ENCODE measurements around the gene AUH. TPM values are rescaled to one million over a fixed set of nuclear protein-coding genes. Genes with fewer than 3 reads are reported as not detected.

The AUH gene
- total RNA-seq, 1 donor from 2014 or later: 8.8 TPM

DNA sequence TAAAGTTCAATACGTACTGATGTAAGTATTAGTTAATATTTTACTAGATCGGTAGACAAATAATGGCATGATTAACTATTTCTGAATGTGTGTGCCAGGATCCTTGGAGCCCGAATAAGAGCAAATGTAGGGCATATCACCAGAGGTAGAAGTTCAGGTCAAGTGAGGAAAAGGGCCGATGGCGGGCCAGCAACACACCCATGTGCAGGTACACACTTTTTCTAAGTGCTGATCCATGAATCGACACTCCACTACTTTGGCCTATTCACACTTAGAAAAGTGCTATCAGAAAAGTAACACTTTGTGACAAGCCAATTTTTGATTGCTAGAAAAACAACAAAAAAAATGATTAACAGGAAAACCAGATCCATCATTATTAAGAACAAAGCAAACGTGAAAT is 150.3 kb downstream of the AUH start:
- H3K9me3 Mint-ChIP-seq (ENCODE audit: low read depth): no peaks in the 10 kb centered on the region
- TF ChIP-seq, protein P1, sequence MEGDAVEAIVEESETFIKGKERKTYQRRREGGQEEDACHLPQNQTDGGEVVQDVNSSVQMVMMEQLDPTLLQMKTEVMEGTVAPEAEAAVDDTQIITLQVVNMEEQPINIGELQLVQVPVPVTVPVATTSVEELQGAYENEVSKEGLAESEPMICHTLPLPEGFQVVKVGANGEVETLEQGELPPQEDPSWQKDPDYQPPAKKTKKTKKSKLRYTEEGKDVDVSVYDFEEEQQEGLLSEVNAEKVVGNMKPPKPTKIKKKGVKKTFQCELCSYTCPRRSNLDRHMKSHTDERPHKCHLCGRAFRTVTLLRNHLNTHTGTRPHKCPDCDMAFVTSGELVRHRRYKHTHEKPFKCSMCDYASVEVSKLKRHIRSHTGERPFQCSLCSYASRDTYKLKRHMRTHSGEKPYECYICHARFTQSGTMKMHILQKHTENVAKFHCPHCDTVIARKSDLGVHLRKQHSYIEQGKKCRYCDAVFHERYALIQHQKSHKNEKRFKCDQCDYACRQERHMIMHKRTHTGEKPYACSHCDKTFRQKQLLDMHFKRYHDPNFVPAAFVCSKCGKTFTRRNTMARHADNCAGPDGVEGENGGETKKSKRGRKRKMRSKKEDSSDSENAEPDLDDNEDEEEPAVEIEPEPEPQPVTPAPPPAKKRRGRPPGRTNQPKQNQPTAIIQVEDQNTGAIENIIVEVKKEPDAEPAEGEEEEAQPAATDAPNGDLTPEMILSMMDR (IDR thresholded peaks at IDR 0.05): no peak
- H3K4me1 Mint-ChIP-seq (ENCODE audit: low read depth): peaks cover 20% of the 10 kb centered on the region
- H3K27ac Mint-ChIP-seq (ENCODE audit: unreplicated experiment): no peak overlapping the region
- H3K27me3 Mint-ChIP-seq (ENCODE audit: low read depth): no peaks in the 10 kb centered on the region
- H3K36me3 Mint-ChIP-seq (ENCODE audit: low read depth): no peaks in the 10 kb centered on the region
- no peak for DNase-seq (ENCODE audit: low spot score)
- H3K4me3 Mint-ChIP-seq (ENCODE audit: unreplicated experiment): no peak overlapping the region

DNA sequence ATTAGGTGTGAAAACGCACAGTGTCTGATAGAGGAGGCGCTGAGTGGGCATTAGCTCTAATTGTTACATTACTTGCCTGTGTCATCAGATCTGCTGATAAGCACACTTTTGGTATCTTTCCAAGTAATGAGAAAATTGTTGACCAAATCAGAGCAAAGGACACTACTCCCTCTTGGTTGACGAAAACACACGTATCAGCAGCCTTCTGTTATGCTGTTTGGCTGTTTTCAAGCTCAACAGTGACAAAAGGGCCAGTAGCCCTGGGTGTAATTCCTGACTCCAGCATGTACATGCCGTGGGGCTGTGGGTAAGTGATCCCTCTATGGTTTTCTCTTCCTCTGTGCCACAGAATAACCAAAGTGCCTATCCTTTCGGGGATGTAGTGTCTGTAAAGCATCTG is 151.4 kb downstream of the AUH start:
- TF ChIP-seq, protein P1 (IDR thresholded peaks at IDR 0.05): no peak
- no peaks in the 10 kb centered on the region for H3K27me3 Mint-ChIP-seq (ENCODE audit: low read depth)
- H3K36me3 Mint-ChIP-seq (ENCODE audit: low read depth): no peaks in the 10 kb centered on the region
- DNase-seq (ENCODE audit: low spot score): no peak
- H3K27ac Mint-ChIP-seq (ENCODE audit: unreplicated experiment): no peak overlapping the region
- H3K4me1 Mint-ChIP-seq (ENCODE audit: low read depth): peaks cover 20% of the 10 kb centered on the region
- no peak overlapping the region for H3K4me3 Mint-ChIP-seq (ENCODE audit: unreplicated experiment)
- peaks cover 3% of the 10 kb centered on the region for H3K9me3 Mint-ChIP-seq (ENCODE audit: low read depth)

DNA sequence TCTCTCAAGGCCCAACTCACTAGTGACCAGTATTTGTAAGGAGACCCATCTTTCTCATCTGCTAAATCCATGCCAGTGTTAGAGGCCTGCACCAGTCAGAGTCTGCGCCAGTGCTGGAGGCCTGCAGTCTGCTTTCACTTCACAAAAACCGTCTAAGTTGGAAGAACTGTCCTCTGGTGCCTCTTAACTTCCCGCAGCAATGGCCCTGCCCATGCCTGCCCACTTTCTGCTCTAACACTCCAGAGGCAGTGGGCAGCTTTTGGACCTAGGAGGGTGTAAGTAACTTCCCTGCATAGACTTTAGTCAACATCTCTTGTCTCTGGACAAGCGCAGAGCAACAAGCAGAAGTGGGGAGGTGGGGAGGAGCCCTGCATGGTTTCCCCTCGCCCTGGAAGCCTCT is 152.9 kb downstream of the AUH start:
- Mint-ChIP-seq H3K27ac (ENCODE audit: unreplicated experiment) (no peak overlapping the region), H3K4me1 (ENCODE audit: low read depth) (peaks cover 14% of the 10 kb centered on the region), H3K36me3 (ENCODE audit: low read depth) (no peaks in the 10 kb centered on the region), H3K27me3 (ENCODE audit: low read depth) (no peaks in the 10 kb centered on the region), H3K4me3 (ENCODE audit: unreplicated experiment) (no peak overlapping the region), H3K9me3 (ENCODE audit: low read depth) (peaks cover 3% of the 10 kb centered on the region)
- TF ChIP-seq, protein P1 (IDR thresholded peaks at IDR 0.05): no peak
- DNase-seq (ENCODE audit: low spot score): no peak

DNA sequence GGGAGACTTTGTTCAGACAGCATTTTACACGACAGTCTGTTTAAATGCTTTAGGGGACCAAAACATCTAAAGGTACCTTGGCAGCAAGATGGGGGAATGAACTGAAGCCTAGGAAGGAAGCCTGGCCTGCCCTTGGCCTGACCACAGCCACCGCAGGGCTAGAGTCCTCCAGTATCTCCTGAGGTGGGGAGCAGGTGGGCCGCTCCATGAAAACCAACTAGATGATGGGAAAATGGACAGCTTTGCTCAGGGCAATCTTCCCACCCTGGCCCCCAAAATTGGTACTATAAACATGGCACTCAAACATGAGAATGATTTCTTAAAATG is 153.3 kb downstream of the AUH start:
- Mint-ChIP-seq H3K4me3 (ENCODE audit: unreplicated experiment) (no peak overlapping the region), H3K27ac (ENCODE audit: unreplicated experiment) (peak overlapping the region; percentile 63)
- TF ChIP-seq, protein P1 (IDR thresholded peaks at IDR 0.05): no peak

DNA sequence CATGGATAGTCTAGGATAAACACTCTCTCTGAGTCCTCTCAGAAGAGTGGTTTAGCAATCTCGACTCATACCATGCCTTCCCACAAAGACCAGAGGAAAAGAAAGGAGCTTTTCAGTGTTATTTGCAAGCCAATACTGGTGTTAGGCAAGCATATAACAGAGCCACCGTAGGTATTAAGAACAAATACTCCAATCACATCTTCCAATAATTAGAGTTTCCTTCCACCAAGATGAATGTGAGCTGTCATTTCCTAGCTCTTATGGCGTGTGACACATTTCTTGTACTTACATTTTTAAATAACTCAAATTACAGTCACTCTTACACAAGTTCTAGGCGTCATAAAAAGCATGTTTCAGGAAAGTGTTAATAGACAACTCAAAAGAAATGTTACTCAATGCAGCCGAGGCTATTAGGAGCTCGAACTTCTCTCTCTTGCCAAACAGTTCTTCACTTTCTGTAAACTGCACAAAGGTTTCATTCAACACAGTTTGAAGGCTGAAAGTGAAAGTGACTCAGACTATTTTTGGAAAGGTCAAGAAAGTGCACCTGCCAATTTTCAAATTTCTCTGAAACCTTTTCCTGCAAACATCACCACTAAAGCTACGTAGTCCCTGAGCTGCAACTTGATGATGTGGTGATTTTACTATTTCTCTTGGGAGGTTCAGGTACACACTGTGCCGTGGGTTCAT is 153.8 kb downstream of the AUH start:
- Mint-ChIP-seq H3K9me3 (ENCODE audit: low read depth) (peaks cover 8% of the 10 kb centered on the region), H3K27me3 (ENCODE audit: low read depth) (no peaks in the 10 kb centered on the region), H3K4me1 (ENCODE audit: low read depth) (peaks cover 14% of the 10 kb centered on the region), H3K27ac (ENCODE audit: unreplicated experiment) (peak overlapping the region; percentile 63), H3K4me3 (ENCODE audit: unreplicated experiment) (peak overlapping the region; percentile 23), H3K36me3 (ENCODE audit: low read depth) (no peaks in the 10 kb centered on the region)
- TF ChIP-seq, protein P1 (IDR thresholded peaks at IDR 0.05): no peak
- no peak for DNase-seq (ENCODE audit: low spot score)

More for the DNA sequence above, 153.3 kb downstream of the AUH start:
- H3K36me3 Mint-ChIP-seq (ENCODE audit: low read depth): no peaks in the 10 kb centered on the region
- no peak for DNase-seq (ENCODE audit: low spot score)
- H3K4me1 Mint-ChIP-seq (ENCODE audit: low read depth): peaks cover 14% of the 10 kb centered on the region
- H3K27me3 Mint-ChIP-seq (ENCODE audit: low read depth): no peaks in the 10 kb centered on the region
- peaks cover 3% of the 10 kb centered on the region for H3K9me3 Mint-ChIP-seq (ENCODE audit: low read depth)
